Medulla oblongata (tissue), 1 donor: ENCODE data around the gene KBTBD4.
"Not testable (repeated sequence)": the region's sequence is repeated elsewhere in the genome, so short reads cannot be mapped to it uniquely, and the experiment has no call there.

ENCODE experiments used
- DNase-seq: peaks from one replicate; pipeline ENCODE4 v3.0.0-alpha.2; 2015; ENCODE audit errors: extremely low spot score

Gene KBTBD4

DNA sequence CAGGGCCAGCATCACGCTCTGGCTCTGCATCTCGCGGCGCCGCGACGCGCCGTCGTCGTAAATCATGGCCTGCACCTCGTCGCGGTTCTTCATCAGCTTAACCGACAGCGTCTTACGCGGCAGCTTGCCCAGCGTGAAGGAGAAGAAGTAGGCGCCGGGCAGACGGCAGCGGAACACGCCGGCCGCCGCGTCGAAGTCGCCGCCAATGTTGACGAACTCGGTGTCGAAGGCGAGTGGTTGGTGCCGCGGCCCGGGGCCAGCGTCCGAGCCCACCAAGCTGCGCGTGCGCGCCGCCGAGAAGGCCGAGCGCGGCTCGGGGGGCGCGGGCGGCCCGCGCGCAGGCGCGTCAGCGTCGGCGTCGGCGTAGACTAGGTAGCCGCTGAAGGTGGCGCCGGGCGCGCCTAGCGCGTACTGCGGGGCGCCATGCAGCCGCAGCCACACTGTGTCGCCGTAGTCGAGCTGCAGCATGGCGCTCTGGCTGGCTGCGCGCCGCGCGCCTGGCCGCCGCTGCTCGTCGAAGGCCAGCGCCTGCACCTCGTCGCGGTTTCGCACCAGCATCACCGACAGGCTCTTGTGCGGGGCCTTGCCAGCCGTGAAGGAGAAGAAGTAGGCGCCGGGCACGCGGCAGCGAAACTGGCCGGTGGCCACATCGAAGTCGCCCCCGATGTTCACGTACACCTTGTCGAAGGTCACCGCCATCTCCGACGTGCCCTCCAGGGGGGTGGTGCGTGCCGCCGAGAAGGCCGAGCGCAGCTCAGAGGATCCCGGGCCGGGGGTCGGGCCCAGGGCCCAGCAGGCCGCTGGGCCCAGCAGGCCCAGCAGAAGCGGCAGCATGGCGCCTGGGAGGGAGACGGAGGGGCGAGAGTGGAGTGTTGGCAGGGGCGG, 11.4 kb upstream of the KBTBD4 start:
- no peak for DNase-seq

DNA sequence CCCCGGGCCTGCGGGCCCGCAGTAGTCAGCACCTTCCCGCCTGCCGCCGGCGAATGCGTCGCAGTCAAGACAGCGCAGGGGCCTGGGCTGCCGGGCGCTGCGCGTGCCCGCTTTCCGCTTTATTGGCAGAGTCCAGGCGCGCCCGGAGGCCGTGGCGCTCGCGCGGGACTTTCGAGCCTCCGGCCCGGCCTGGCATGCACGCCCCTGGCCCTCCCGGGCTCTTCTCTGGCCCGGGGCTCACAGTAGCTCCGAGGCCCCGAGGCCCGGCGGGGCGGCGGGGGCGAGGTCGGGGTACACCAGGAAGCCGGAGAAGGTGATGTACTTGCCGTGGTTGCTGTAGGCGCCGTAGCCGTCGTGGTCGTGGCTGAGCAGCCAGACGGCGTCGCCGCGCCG, 10.8 kb upstream of the KBTBD4 start:
- no peak for DNase-seq

DNA sequence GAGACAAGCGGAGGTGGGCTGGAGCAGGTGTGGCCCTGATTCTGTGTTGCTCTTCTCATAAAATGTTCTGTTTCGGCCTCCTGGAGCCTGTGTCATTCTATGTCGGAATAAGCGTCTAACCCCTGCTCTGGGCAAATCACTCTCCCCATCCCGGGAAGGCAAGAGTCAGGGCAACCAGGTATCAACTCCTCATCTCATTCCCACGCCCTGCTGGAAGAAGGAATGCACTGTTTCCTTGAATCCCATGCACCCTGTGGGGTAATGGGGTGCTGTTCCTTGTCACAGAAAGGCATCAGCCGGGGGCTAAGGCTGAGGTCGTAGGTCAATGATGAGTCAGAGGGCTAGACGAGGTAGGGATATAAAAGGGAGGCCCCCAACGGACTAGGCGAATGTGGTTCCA, 10.3 kb upstream of the KBTBD4 start:
- DNase-seq, result no peak

DNA sequence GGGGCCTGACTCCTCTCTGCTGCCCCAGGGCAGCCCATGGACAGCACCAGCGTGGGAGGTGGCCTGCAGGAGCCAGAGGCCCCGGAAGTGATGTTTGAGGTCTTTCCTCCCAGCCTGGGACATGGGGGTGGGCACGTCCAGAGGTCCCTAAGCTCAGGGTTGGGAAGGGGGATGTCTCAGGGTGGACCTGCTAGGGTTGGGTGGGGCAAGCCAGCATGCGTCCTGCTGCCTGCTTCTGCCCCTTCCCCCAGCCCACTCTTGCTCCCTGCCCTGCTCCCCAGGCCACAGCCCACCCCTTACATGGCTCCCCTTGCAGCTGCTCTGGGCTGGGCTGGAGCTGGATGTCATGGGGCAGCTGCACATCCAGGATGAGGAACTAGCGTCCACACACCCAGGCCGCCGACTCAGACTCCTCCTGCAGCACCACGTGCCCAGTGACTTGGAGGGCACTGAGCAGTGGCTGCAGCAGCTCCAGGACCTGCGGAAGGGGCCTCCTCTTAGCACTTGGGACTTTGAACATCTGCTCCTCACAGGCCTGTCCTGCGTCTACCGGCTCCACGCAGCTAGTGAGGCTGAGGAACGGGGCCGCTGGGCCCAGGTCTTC, 9.1 kb upstream of the KBTBD4 start:
- DNase-seq, result peak; percentile 81

DNA sequence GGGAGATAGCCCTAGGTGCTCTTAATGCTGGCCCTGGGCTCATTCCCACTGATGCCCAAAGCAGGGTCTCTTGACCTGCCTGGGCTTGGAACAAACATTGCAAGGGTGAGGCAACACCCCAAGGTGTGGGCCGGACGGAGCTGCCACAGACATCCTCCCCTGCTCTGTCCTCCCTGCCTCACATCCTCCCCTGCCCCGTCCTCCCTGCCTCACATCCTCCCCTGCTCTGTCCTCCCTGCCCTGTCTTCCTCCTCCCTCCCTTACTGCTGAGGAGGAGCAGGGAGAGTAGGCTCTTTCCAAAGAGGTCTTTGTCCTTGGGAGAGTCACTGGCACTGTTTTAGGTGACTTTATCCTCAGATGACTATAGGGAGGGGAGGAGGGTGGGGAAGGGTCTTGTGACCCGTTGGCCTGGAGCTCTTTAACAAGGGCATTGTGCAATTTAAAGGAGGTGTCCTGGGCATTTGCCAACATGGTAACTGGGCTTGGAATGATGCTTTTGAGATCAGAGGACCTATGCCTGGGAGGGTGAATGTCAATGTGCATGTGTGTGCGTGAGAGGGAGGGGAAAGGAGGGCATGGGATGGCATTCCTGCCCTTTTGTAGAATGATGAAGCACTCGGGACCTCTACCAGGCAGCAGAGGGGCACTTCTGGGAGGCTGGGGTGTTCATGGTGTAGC, 8.4 kb upstream of the KBTBD4 start:
- DNase-seq, result no peak

DNA sequence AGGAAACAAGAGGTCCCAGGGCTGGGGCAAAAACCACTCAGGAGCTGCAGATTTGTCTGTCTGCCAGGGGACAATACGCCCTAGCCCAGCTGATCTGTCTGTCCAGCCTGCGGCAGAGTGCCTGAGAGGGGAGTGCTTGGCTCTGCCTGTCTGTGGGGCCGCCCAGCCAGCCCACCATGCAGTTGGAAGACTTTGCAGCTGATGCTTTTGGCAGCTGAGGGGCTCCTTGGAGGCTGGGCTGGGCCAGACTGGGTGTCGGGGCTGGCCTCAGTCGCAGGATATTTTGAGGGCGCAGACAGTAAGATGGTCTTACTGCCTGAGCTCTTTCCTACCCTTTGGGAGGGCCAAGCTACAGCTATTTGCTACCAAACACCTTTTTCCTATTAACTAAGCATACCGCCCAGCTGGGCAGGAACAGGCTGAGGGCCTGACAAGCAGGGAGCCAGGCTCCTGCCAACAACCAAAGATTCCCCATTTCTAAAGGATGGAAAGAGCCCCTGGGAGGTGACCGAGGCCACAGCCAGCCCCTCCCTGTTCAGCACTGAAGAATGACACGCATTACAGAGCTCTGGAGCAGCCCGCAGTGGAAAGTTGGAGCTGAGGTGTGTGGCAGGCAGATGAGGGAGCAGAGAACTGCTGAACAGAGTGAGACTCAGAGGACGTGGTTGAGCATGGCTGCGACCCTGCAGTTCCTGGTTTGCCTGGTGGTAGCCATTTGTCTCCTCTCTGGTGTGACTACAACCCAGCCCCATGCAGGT, 7.5 kb upstream of the KBTBD4 start, which contains the start of gene FAM180B:
Gene FAM180B, plus strand, starts transcription at position 581 of the 758 bp plus-strand sequence. Its CDS starts 91 bp downstream, at position 672.
- peak; percentile 77 for DNase-seq

DNA sequence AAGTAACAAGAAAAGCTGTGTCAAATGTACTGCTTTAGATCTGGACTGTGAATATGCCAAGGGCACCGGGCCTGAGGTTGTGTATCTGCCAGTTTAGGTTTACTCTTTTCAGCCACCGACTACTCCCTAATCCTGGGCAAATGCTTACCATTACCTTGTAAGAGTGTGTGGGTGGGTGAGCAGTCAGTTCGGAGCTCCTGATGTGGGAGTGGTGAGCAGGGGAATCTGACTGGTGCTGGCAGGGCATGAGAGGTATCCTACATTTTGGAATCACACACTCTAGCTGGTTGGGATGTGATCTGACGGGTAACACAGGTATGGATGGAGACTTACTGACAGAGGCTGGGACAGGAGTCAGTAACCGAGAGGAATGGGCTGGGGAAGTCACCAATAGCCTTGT, 5.1 kb upstream of the KBTBD4 start:
- no peak for DNase-seq

DNA sequence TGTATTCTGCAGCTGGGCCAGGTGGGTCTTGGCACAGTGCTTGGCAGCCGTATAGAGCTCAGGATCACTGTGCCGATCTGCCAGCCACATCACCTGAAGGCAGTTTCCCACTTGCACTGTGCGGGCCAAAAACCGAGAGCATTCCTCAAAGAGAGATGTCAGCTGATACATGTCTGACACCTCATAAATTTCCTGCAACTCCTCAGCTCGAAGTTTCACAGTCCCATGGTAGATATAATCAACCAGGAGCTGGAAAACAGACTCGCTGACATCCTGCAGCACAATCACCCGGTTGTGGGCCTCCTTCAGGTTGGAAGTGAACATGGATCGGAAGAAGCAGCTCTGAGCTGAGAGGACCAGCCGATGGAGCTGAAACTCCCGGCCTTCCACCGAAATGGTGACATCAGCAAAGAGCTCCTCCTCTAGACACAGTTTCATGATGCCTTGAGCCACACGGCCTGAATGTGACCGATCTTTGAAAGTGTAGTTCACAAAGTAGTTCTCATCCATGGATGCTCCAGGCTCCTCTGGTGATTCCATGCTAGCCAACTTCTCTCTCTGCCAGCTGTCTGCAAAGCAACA, 1.2 kb downstream of the KBTBD4 start:
- no peak for DNase-seq

DNA sequence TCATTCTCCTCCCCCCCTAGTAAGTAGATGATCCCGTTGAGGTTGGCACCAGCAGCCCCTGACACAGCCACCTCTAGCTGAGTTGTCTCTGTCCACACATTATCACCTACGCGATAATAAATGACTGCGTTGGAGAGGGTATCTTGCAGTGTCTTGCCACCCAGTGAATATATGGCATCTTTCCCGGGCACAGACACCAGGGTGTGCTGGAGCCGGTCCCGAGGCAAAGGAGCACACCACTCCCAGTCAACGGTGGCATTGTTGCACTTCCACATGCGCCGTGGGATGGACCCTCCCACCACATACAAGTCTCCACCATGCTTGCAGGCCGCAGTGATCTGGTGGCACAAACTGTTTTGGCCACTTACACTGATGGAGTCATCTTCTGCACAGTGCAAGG, 5.4 kb downstream of the KBTBD4 start:
- no peak for DNase-seq

DNA sequence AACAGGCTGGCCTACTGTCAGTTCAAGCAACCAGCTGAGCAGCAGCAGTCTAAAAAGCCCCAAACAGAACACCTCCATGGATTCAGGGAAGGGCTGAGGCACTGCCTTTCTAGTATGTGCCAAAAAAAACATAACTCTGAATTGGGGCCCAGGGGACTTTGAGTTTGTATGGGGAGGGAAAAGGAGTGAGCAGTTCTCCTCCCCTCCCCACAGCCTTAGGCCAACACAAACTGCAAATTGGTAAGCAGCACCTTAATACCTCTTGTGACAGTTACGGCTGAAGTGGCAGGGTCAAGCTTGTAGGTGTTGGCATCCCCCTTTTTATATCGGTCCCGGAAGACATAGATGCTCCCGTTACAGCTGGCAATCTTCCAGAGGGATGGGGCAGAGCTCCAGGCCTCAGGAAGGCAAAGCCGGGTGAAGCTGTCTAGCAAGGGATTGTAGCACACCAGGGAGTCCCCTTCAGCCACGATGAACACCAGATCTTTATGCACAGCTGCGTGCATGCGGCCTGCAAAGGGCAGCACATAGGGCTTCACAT, 6.0 kb downstream of the KBTBD4 start:
- DNase-seq, result no peak

DNA sequence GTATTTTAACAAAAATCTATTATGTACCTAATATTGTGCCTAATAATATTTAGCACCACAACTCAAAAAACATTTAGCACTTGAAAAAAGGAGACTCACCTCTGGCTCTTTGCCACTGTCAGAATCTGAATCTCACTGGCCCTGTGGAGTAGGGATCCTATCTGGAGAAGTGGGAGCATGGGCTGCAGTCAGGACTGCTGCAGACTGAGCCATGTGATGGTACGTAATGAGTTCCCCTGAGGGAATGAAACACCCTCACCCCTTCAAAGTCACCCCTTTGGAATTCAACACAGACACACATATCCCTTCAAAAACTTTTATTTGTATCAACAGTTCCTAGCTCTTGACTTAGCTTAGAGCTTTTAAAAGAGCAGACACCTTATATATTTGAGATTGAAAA, 6.9 kb downstream of the KBTBD4 start:
- no peak for DNase-seq

DNA sequence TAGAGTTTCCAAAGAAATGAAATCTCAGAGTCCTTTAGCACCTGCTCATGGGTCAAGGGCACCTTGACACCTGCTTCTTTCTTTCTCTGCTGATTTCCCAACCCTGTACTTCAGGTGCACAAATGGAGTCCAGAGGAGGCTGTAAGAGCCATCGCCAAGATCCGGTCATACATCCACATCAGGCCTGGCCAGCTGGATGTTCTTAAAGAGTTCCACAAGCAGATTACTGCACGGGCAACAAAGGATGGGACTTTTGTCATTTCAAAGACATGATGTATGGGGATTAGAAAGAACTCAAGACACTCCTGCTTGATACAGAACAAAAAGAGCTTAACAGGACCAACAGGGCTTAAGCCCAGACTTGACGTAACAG, 7.4 kb downstream of the KBTBD4 start:
- DNase-seq, result no peak

DNA sequence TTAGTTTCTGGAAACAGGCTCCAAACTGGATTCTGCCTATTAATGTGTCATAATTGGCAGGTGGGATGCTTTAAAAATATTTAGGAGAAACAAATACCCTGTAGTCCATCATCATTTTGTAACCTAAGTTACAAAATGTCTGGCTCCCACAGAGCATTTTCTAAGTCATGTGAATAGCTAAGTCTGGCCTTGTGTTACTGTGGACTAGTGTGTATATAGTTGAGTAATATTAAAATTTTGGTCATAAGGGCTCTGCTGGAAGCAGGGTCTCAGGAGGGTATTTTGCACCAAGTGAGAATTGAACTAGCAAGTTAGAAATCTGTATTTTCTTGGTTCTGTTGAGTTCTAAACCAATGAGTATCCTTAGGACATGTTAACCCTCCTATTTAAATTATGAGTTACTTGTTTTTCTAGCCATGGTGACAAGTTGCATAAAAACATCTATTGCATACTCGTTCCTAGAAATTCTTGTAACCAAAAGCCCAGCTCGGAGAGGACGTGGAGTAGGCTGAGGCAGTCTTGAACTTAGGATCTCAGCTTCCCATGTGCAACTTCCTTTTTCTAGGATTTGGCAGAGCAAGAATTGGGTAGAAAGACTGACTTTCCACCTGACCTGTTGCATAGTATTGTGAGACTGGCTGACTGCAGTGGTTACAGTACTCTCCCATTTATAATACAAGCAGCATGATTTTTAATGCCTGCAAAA, 8.0 kb downstream of the KBTBD4 start:
- no peak for DNase-seq

DNA sequence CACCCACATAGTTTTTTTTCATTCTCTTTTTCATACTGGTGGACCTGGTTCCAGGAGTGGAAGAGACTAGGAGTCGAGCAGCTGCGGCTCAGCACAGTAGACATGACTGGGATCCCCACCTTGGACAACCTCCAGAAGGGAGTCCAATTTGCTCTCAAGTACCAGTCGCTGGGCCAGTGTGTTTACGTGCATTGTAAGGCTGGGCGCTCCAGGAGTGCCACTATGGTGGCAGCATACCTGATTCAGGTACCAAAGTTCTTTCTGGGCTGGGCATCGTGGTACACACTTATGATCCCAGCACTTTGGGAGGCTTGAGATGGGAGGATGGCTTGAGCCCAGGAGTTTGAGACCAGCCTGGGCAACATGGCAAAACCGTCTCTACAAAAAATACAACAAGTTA, 9.1 kb downstream of the KBTBD4 start:
- no peak for DNase-seq

DNA sequence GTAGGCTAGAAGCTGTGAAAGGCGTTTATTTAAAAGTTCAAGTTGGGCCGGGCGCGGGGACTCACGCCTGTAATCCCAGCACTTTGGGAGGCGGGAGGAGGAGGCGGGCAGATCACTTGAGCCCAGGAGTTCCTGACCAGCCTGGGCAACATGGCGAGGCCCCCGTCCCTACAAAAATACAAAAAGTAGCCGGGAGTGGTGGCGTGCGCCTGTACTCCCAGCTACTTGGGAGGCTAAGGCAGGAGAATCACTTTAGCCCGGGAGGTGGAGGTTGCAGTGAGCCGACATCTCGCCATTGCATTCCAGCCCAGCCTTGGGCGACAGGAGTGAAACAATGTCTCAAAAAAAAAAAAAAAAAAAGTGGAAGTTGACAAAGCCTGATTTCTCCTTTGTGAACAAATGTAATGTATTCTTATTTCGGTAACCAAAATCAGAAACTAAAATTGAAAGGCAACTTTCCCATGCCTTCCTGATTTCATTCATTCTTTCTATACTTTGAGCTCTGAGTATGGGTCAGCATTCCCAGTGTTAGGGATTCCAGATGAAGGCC, 12.5 kb downstream of the KBTBD4 start:
- DNase-seq, result no peak

DNA sequence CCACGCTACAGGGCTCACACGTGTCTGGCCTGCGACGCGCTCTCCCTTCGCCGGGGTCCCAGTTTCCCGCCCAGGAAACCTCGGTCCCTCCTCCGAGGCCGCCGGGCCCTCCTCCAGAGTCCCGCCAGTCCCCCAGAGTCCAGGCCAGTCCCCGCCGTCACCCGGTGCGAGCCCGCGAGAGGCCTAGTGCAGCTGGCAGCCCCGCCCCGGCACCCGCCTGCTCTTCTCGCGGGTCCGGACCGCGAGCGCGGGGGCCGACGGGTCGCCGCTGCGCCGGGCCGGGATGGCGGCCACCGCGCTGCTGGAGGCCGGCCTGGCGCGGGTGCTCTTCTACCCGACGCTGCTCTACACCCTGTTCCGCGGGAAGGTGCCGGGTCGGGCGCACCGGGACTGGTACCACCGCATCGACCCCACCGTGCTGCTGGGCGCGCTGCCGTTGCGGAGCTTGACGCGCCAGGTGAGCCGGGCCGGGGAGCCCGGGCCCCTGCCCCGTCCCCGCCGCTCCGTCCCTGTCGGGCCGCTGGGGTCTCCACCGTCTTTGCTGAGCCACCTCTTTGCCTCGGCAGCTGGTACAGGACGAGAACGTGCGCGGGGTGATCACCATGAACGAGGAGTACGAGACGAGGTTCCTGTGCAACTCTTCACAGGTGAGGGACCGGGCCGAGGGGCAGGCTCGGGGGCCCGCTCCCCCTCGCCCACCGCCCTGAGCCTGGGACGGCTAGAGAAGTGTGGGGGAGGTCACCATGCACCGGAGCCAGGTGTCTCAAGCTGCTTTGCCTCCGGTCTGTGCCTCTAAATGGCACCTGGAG, 13.2 kb downstream of the KBTBD4 start, which contains the start of gene PTPMT1:
Gene PTPMT1, plus strand, starts transcription at position 260 of the 809 bp plus-strand sequence. Its CDS starts 24 bp downstream, at position 284.
- DNase-seq, result peak; percentile 45

DNA sequence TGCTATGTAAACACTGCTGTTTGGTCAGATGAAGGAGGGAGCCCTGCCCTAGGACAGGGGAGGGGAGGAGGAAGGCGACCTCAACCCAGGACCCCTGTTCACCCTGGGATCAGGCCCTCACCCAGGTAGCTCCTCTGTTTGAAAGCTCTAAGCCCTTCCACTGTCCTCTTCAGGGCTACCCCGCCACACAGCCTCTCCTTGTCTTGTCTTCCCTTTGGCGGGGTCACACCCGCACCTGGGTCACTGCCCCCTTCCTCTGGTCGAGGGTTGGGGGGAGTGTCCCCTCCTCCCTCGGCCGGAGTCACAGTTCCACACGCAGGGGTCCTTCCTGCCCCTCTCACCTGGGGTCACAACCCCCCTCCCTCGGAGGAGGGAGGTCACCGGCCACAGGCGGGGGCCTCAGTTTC, 13.8 kb downstream of the KBTBD4 start:
- no peak for DNase-seq

DNA sequence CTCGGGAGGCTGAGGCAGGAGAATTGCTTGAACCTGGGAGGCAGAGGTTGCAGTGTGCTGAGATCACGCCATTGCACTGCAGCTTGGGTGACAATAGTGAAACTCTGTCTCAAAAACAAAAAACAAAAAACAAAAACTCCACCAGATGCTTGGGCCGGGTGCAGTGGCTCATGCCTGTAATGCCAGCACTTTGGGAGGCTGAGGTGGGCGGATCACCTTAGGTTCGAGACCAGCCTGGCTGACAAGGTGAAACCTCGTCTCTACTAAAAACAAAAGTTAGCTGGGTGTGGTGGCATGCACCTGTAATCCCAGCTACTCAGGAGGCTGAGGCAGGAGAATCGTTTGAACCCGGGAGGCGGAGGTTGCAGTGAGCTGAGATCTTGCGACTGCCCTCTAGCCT, 14.4 kb downstream of the KBTBD4 start:
- not testable (repeated sequence) for DNase-seq

DNA sequence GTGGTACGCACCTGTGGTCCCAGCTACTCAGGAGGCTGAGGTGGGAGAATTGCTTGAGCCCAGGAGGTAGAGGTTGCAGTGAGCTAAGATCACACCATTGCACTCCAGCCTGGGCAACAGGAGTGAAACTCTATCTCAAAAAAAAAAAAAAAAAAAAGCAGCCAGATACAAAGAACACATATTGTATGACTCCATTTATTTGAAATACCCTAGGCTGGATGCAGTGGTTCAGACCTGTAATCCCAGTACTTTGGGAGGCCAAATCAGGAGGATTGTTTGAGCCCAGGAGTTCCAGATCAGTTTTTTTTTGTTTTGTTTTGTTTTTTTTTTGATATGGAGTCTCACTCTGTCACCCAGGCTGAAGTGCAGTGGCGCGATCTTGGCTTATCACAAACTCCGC, 16.4 kb downstream of the KBTBD4 start:
- DNase-seq, result not testable (repeated sequence)
